Activated CD8-positive, alpha-beta T cell treated with anti-CD3 and anti-CD28 coated beads for 36 hours (primary cell): Measurements from ENCODE around the gene SLC22A23. TPM values are rescaled to one million over a fixed set of nuclear protein-coding genes. Genes with fewer than 3 reads are reported as not detected.

Experiments
- ATAC-seq: fragments of 200-7000 bp; cut with Tn5 transposase; one replicate; pipeline ENCODE4 v1.10.0; 2021; ENCODE audit warnings: mild to moderate bottlenecking, moderate library complexity
- CTCF ChIA-PET: fragments of 350-600 bp; sonication (Branson Sonifier 250); formaldehyde crosslinking; loops from one replicate; lab custom pipeline; 2021; ENCODE audit warnings: antibody characterized with exemption; lab: Charles Lee
- POLR2A ChIA-PET: fragments of 350-600 bp; sonication (Branson Sonifier 250); formaldehyde crosslinking; loops from one replicate; lab custom pipeline; 2021; ENCODE audit warnings: antibody characterized with exemption; lab: Charles Lee
- DNase-seq: peaks from one replicate; pipeline ENCODE4 v3.0.0-alpha.2; 2020
- H3K27ac Mint-ChIP-seq: one replicate; pipeline ENCODE4 v1.8.0; 2021; ENCODE audit warnings: mild to moderate bottlenecking, mixed read lengths
- H3K27me3 Mint-ChIP-seq: one replicate; pipeline ENCODE4 v1.8.0; 2021; ENCODE audit warnings: mixed read lengths
- H3K36me3 Mint-ChIP-seq: one replicate; pipeline ENCODE4 v1.8.0; 2021; ENCODE audit warnings: low read depth, mixed read lengths
- H3K4me1 Mint-ChIP-seq: one replicate; pipeline ENCODE4 v1.8.0; 2021; ENCODE audit warnings: low read depth, mixed read lengths
- H3K4me3 Mint-ChIP-seq: one replicate; pipeline ENCODE4 v1.8.0; 2021; ENCODE audit warnings: mild to moderate bottlenecking, moderate library complexity, mixed read lengths
- H3K9me3 Mint-ChIP-seq: one replicate; pipeline ENCODE4 v1.8.0; 2021; ENCODE audit warnings: mixed read lengths
- intact Hi-C: fragments of 100-400 bp; cut with micrococcal nuclease; formaldehyde crosslinking; loops from one replicate; pipeline ENCODE4 v1.10.0; 2022
- total RNA-seq, 2 experiments: library from RNA; stranded (reverse); gene quantifications; one replicate each; pipeline ENCODE4 v1.2.3, GENCODE V29; 2021
- TF ChIP-seq, protein P1 (sequence below): fragments of 200-600 bp; IDR thresholded peaks from one replicate; pipeline ENCODE4 v1.8.0; 2022; ENCODE audit warnings: antibody characterized with exemption, mild to moderate bottlenecking

SLC22A23 gene
- total RNA-seq, 2 experiments from 2014 or later, result 0.16 to 0.34 TPM

DNA sequence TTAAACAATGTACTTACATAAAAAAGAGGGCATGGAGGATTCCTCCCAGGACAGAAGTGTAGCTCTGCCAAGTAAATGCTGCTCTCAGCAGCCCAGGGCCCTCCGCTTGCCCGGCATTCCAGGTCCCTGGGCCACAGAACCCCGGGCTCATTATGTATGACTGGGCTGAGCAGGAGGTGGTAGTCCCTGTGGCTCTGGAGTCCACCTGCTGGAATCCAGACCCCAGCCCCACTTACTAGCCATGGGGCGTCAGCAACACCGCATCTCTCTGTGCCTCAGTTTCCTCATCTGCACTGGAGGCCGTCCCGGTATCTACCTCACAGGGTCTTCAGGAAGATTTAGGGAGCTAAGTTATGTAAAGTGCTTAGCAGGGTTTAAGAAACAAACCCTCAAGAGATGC is 142.7 kb downstream of the SLC22A23 start:
- TF ChIP-seq, protein P1, sequence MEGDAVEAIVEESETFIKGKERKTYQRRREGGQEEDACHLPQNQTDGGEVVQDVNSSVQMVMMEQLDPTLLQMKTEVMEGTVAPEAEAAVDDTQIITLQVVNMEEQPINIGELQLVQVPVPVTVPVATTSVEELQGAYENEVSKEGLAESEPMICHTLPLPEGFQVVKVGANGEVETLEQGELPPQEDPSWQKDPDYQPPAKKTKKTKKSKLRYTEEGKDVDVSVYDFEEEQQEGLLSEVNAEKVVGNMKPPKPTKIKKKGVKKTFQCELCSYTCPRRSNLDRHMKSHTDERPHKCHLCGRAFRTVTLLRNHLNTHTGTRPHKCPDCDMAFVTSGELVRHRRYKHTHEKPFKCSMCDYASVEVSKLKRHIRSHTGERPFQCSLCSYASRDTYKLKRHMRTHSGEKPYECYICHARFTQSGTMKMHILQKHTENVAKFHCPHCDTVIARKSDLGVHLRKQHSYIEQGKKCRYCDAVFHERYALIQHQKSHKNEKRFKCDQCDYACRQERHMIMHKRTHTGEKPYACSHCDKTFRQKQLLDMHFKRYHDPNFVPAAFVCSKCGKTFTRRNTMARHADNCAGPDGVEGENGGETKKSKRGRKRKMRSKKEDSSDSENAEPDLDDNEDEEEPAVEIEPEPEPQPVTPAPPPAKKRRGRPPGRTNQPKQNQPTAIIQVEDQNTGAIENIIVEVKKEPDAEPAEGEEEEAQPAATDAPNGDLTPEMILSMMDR, result no peak
- DNase-seq (no peak), ATAC-seq (no peak)
- Mint-ChIP-seq H3K4me1 (peaks cover 17% of the 10 kb centered on the region), H3K4me3 (no peak overlapping the region), H3K9me3 (no peaks in the 10 kb centered on the region), H3K27me3 (no peaks in the 10 kb centered on the region), H3K27ac (no peak overlapping the region), H3K36me3 (no peaks in the 10 kb centered on the region)
- intact Hi-C loops, result no loop called here
- ChIA-PET POLR2A (interaction anchor here (0.6 kb wide), 1 partner anchor 22 kb away, joined by 6 read pairs; no protein-coding TSS in a partner anchor), CTCF (interaction anchor here (1.2 to 1.6 kb wide), 2 partner anchors 25 to 418 kb away, joined by 3 read pairs; no protein-coding TSS in a partner anchor)

DNA sequence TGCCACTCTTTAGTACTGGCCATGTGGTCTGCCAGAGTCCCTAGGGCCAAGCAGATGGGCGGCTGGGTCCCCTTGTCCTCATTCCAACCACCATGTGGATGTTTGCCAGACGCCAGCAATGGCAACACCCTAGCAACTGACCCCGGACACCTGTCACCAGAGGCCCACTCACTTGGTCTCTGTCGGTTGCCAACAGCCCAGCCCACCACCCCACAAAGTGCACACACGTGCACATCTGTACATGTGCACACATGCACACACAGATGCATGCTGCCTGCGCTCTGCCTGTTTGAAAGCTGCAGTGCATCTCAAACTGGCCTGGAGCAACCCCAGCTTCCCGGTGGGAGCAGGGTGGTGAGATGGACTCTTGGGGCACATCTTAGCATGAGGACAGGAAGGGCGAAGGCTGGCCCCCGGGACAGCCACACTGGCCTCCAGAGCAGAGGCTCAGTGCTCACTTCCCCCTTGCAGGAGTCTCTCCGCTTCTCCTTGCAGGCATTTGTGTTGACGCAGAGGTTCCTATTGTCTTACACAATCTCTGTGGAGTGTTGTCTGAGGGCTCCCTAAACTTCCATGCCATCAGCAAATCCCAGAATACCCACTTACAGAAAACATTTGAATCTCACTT is 144.1 kb downstream of the SLC22A23 start:
- intact Hi-C loops, result no loop called here
- Mint-ChIP-seq H3K27ac (no peak overlapping the region), H3K9me3 (no peaks in the 10 kb centered on the region), H3K4me1 (peaks cover 2% of the 10 kb centered on the region), H3K36me3 (no peaks in the 10 kb centered on the region), H3K27me3 (no peaks in the 10 kb centered on the region), H3K4me3 (no peak overlapping the region)
- ATAC-seq, result no peak
- CTCF ChIA-PET, result no interaction called here
- POLR2A ChIA-PET, result interaction anchor here (1.3 kb wide), 1 partner anchor 11 kb away, joined by 3 read pairs; no protein-coding TSS in a partner anchor
- TF ChIP-seq, protein P1, result no peak
- DNase-seq, result no peak

DNA sequence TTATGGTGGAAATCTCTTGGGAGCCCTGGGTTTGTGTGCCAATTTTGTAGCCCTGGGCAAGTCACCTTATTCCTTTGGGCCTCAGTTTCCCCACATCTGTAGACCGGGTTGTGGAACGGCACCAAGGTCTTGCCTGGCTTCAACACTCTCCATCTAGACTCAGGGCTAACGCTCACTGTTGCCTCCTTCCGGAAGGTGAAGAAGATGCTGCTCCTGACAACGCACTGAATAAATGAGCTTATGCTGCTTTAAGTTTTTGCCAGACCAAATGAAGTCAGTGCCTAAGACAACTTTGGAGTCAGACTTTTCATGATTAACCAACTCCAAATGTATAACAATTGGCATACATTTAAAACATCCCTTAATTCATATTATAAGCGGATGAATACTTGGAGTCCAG is 145.0 kb downstream of the SLC22A23 start:
- Mint-ChIP-seq H3K36me3 (no peaks in the 10 kb centered on the region), H3K27me3 (no peaks in the 10 kb centered on the region), H3K9me3 (no peaks in the 10 kb centered on the region), H3K4me3 (no peak overlapping the region), H3K4me1 (no peaks in the 10 kb centered on the region), H3K27ac (no peak overlapping the region)
- ChIA-PET CTCF (no interaction called here), POLR2A (interaction anchor here (1.3 kb wide), 1 partner anchor 12 kb away, joined by 3 read pairs; no protein-coding TSS in a partner anchor)
- DNase-seq (no peak), ATAC-seq (no peak)
- intact Hi-C loops, result no loop called here
- TF ChIP-seq, protein P1, result no peak

DNA sequence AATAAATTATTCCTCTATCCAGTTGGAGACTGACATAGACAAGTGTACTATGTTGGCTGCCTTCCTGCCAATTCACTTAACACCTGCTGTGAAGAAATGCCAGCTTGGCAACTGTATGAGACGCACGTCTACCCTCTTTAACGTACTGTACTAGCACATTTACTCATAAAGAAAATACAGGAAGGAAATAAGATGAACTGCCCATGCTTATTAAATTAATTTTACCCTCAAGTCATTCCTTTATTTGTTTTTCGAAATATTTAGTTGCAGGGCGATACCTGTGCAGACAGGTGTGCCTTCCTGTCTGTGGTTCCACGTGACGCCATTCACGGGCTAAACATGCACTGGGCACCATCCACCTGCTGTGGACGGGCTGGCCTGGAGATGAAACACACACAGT is 146.1 kb downstream of the SLC22A23 start:
- H3K9me3 Mint-ChIP-seq, result peaks cover 1% of the 10 kb centered on the region
- no peaks in the 10 kb centered on the region for H3K36me3 Mint-ChIP-seq
- ATAC-seq (no peak), DNase-seq (no peak)
- TF ChIP-seq, protein P1, result no peak
- ChIA-PET POLR2A (no interaction called here), CTCF (no interaction called here)
- no peak overlapping the region for H3K27ac Mint-ChIP-seq
- no peaks in the 10 kb centered on the region for H3K27me3 Mint-ChIP-seq
- intact Hi-C loops, result no loop called here
- no peaks in the 10 kb centered on the region for H3K4me1 Mint-ChIP-seq
- no peak overlapping the region for H3K4me3 Mint-ChIP-seq

DNA sequence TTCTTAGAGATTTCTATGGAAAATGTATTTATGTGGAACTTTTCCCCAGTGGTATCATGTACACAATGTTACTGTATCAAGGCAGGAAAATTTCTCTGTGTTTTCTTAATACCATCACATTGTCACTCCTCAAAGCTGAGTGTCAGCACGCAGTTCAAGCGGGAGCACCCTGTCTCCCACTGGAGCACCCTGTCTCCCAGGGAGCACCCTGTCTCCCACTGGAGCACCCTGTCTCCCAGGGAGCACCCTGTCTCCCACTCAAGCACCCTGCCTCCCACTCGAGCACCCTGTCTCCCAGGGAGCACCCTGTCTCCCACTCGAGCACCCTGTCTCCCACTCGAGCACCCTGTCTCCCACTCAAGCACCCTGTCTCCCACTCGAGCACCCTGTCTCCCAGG is 146.8 kb downstream of the SLC22A23 start:
- ChIA-PET CTCF (no interaction called here), POLR2A (interaction anchor here (0.7 kb wide), 1 partner anchor 36 kb away, joined by 3 read pairs; no protein-coding TSS in a partner anchor)
- H3K4me3 Mint-ChIP-seq, result no peak overlapping the region
- intact Hi-C loops, result no loop called here
- H3K9me3 Mint-ChIP-seq, result peaks cover 1% of the 10 kb centered on the region
- H3K27me3 Mint-ChIP-seq, result no peaks in the 10 kb centered on the region
- no peak overlapping the region for H3K27ac Mint-ChIP-seq
- no peaks in the 10 kb centered on the region for H3K36me3 Mint-ChIP-seq
- no peak for ATAC-seq
- H3K4me1 Mint-ChIP-seq, result no peaks in the 10 kb centered on the region
- no peak for DNase-seq
- TF ChIP-seq, protein P1, result no peak
